ENCODE measurements around the gene TXK.

The TXK gene

GRCh38 chr4:48027653-48028052 lies 106.4 kb downstream of the TXK start:
- FAIRE-seq (no peak), DNase-seq (ENCODE audit: insufficient read length, low spot score) (no peak)
- no peak for TF ChIP-seq CTCF (IDR thresholded peaks at IDR 0.05; ENCODE audit: insufficient read depth, missing control alignments)

- FAIRE-seq (no peak), DNase-seq (ENCODE audit: insufficient read length, low spot score) (no peak)
- no peak for TF ChIP-seq CTCF (IDR thresholded peaks at IDR 0.05; ENCODE audit: insufficient read depth, missing control alignments)
Measured at GRCh38 chr4:48025005-48025404, 109.0 kb downstream of the TXK start.

- FAIRE-seq: no peak
- TF ChIP-seq CTCF (IDR thresholded peaks at IDR 0.05; ENCODE audit: insufficient read depth, missing control alignments): no peak
Measured at GRCh38 chr4:48024522-48024921, 109.5 kb downstream of the TXK start.

GRCh38 chr4:48022192-48022799 lies 111.8 kb downstream of the TXK start:
- FAIRE-seq: no peak
- TF ChIP-seq CTCF (IDR thresholded peaks at IDR 0.05; ENCODE audit: insufficient read depth, missing control alignments): no peak
- DNase-seq (ENCODE audit: insufficient read length, low spot score): no peak

More at GRCh38 chr4:48024522-48024921, 109.5 kb downstream of the TXK start:
- no peak for DNase-seq (ENCODE audit: insufficient read length, low spot score)

- DNase-seq (ENCODE audit: insufficient read length, low spot score) (no peak), FAIRE-seq (no peak)
- no peak for TF ChIP-seq CTCF (IDR thresholded peaks at IDR 0.05; ENCODE audit: insufficient read depth, missing control alignments)
Measured at GRCh38 chr4:48021100-48021499, 113.0 kb downstream of the TXK start.

- no peak for TF ChIP-seq CTCF (IDR thresholded peaks at IDR 0.05; ENCODE audit: insufficient read depth, missing control alignments)
- DNase-seq (ENCODE audit: insufficient read length, low spot score) (no peak), FAIRE-seq (peak; percentile 94)
Measured at GRCh38 chr4:48018112-48018511, 115.9 kb downstream of the TXK start.

- FAIRE-seq: no peak
- no peak for DNase-seq (ENCODE audit: insufficient read length, low spot score)
- TF ChIP-seq CTCF (IDR thresholded peaks at IDR 0.05; ENCODE audit: insufficient read depth, missing control alignments): no peak
Measured at GRCh38 chr4:48017108-48017571, 116.9 kb downstream of the TXK start.
